Measurements from ENCODE around the gene ZBTB20.
A peak's percentile ranks its signal among the peaks of the same experiment; 100 is the strongest.

The ZBTB20 gene

GRCh38 chr3:114565216-114565615, 581.9 kb downstream of the ZBTB20 start:
- Histone ChIP-seq H3K4me1 (ENCODE audit: control insufficient read depth, insufficient read depth, low read length, unreplicated experiment) (peaks cover 10% of the 10 kb centered on the region), H3K79me2 (ENCODE audit: control insufficient read depth, insufficient read depth, low read length, unreplicated experiment) (no peaks in the 10 kb centered on the region), H3K4me3 (ENCODE audit: low read depth, low read length) (no peak overlapping the region), H3K27ac (ENCODE audit: low read depth, low read length) (no peak overlapping the region), H2AFZ (ENCODE audit: low read length, unreplicated experiment) (no peak overlapping the region), H3K27me3 (ENCODE audit: insufficient read depth, low read length) (no peaks in the 10 kb centered on the region), H3K36me3 (ENCODE audit: insufficient read depth, low read length) (peaks cover 18% of the 10 kb centered on the region; the same call in 1 of the 2 replicates)

- H3K4me1 ChIP-seq (ENCODE audit: control insufficient read depth, insufficient read depth, low read length, unreplicated experiment) = peaks cover 12% of the 10 kb centered on the region
Observed at GRCh38 chr3:114563720-114564119, 583.4 kb downstream of the ZBTB20 start.

GRCh38 chr3:114562557-114562956, 584.5 kb downstream of the ZBTB20 start:
- peaks cover 24% of the 10 kb centered on the region for H3K4me1 ChIP-seq (ENCODE audit: control insufficient read depth, insufficient read depth, low read length, unreplicated experiment)
- H2AFZ ChIP-seq (ENCODE audit: low read length, unreplicated experiment) = no peak overlapping the region
- peaks cover 18% of the 10 kb centered on the region; the same call in 1 of the 2 replicates for H3K36me3 ChIP-seq (ENCODE audit: insufficient read depth, low read length)
- H3K4me3 ChIP-seq (ENCODE audit: low read depth, low read length) = no peak overlapping the region
- H3K27ac ChIP-seq (ENCODE audit: low read depth, low read length) = no peak overlapping the region
- no peaks in the 10 kb centered on the region for H3K79me2 ChIP-seq (ENCODE audit: control insufficient read depth, insufficient read depth, low read length, unreplicated experiment)
- no peaks in the 10 kb centered on the region for H3K27me3 ChIP-seq (ENCODE audit: insufficient read depth, low read length)

More at GRCh38 chr3:114563720-114564119, 583.4 kb downstream of the ZBTB20 start:
- Histone ChIP-seq H2AFZ (ENCODE audit: low read length, unreplicated experiment) (no peak overlapping the region), H3K79me2 (ENCODE audit: control insufficient read depth, insufficient read depth, low read length, unreplicated experiment) (no peaks in the 10 kb centered on the region), H3K36me3 (ENCODE audit: insufficient read depth, low read length) (peaks cover 18% of the 10 kb centered on the region; the same call in 1 of the 2 replicates), H3K27ac (ENCODE audit: low read depth, low read length) (no peak overlapping the region), H3K27me3 (ENCODE audit: insufficient read depth, low read length) (no peaks in the 10 kb centered on the region), H3K4me3 (ENCODE audit: low read depth, low read length) (no peak overlapping the region)

GRCh38 chr3:114558271-114558670, 588.8 kb downstream of the ZBTB20 start:
- Histone ChIP-seq H3K27ac (ENCODE audit: low read depth, low read length) (peak overlapping the region; percentile 68), H3K4me1 (ENCODE audit: control insufficient read depth, insufficient read depth, low read length, unreplicated experiment) (peaks cover 39% of the 10 kb centered on the region), H3K79me2 (ENCODE audit: control insufficient read depth, insufficient read depth, low read length, unreplicated experiment) (no peaks in the 10 kb centered on the region)

GRCh38 chr3:114557791-114558190, 589.3 kb downstream of the ZBTB20 start:
- Histone ChIP-seq H3K27me3 (ENCODE audit: insufficient read depth, low read length) (no peaks in the 10 kb centered on the region), H3K79me2 (ENCODE audit: control insufficient read depth, insufficient read depth, low read length, unreplicated experiment) (no peaks in the 10 kb centered on the region), H3K36me3 (ENCODE audit: insufficient read depth, low read length) (no peaks in the 10 kb centered on the region), H3K4me3 (ENCODE audit: low read depth, low read length) (peak overlapping the region; percentile 9; the same call in 1 of the 2 replicates), H3K4me1 (ENCODE audit: control insufficient read depth, insufficient read depth, low read length, unreplicated experiment) (peaks cover 43% of the 10 kb centered on the region), H2AFZ (ENCODE audit: low read length, unreplicated experiment) (no peak overlapping the region), H3K27ac (ENCODE audit: low read depth, low read length) (peak overlapping the region; percentile 68)

More at GRCh38 chr3:114558271-114558670, 588.8 kb downstream of the ZBTB20 start:
- peaks cover 3% of the 10 kb centered on the region; the same call in 1 of the 2 replicates for H3K36me3 ChIP-seq (ENCODE audit: insufficient read depth, low read length)
- H3K27me3 ChIP-seq (ENCODE audit: insufficient read depth, low read length) = no peaks in the 10 kb centered on the region
- peak overlapping the region; percentile 44 for H2AFZ ChIP-seq (ENCODE audit: low read length, unreplicated experiment)
- H3K4me3 ChIP-seq (ENCODE audit: low read depth, low read length) = peak overlapping the region; percentile 9; the same call in 1 of the 2 replicates

- no peaks in the 10 kb centered on the region for H3K27me3 ChIP-seq (ENCODE audit: insufficient read depth, low read length)
- H3K27ac ChIP-seq (ENCODE audit: low read depth, low read length) = no peak overlapping the region
- no peaks in the 10 kb centered on the region for H3K36me3 ChIP-seq (ENCODE audit: insufficient read depth, low read length)
- H2AFZ ChIP-seq (ENCODE audit: low read length, unreplicated experiment) = no peak overlapping the region
- H3K79me2 ChIP-seq (ENCODE audit: control insufficient read depth, insufficient read depth, low read length, unreplicated experiment) = no peaks in the 10 kb centered on the region
- H3K4me3 ChIP-seq (ENCODE audit: low read depth, low read length) = no peak overlapping the region
- H3K4me1 ChIP-seq (ENCODE audit: control insufficient read depth, insufficient read depth, low read length, unreplicated experiment) = peaks cover 53% of the 10 kb centered on the region
Observed at GRCh38 chr3:114556657-114557213, 590.4 kb downstream of the ZBTB20 start.

GRCh38 chr3:114554731-114555130, 592.4 kb downstream of the ZBTB20 start:
- Histone ChIP-seq H3K27me3 (ENCODE audit: insufficient read depth, low read length) (no peaks in the 10 kb centered on the region), H3K27ac (ENCODE audit: low read depth, low read length) (peak overlapping the region; percentile 3; the same call in 1 of the 2 replicates), H2AFZ (ENCODE audit: low read length, unreplicated experiment) (no peak overlapping the region), H3K36me3 (ENCODE audit: insufficient read depth, low read length) (no peaks in the 10 kb centered on the region), H3K4me3 (ENCODE audit: low read depth, low read length) (no peak overlapping the region), H3K79me2 (ENCODE audit: control insufficient read depth, insufficient read depth, low read length, unreplicated experiment) (peaks cover 5% of the 10 kb centered on the region), H3K4me1 (ENCODE audit: control insufficient read depth, insufficient read depth, low read length, unreplicated experiment) (peaks cover 69% of the 10 kb centered on the region)

GRCh38 chr3:114553949-114554593, 593.0 kb downstream of the ZBTB20 start:
- Histone ChIP-seq H3K4me1 (ENCODE audit: control insufficient read depth, insufficient read depth, low read length, unreplicated experiment) (peaks cover 69% of the 10 kb centered on the region), H3K36me3 (ENCODE audit: insufficient read depth, low read length) (no peaks in the 10 kb centered on the region), H3K4me3 (ENCODE audit: low read depth, low read length) (no peak overlapping the region), H3K79me2 (ENCODE audit: control insufficient read depth, insufficient read depth, low read length, unreplicated experiment) (peaks cover 5% of the 10 kb centered on the region), H2AFZ (ENCODE audit: low read length, unreplicated experiment) (no peak overlapping the region), H3K27ac (ENCODE audit: low read depth, low read length) (peak overlapping the region; percentile 3; the same call in 1 of the 2 replicates), H3K27me3 (ENCODE audit: insufficient read depth, low read length) (no peaks in the 10 kb centered on the region)

- Histone ChIP-seq H3K27ac (ENCODE audit: low read depth, low read length) (peak overlapping the region; percentile 92), H3K4me1 (ENCODE audit: control insufficient read depth, insufficient read depth, low read length, unreplicated experiment) (peaks cover 54% of the 10 kb centered on the region), H3K79me2 (ENCODE audit: control insufficient read depth, insufficient read depth, low read length, unreplicated experiment) (peaks cover 5% of the 10 kb centered on the region), H3K36me3 (ENCODE audit: insufficient read depth, low read length) (no peaks in the 10 kb centered on the region), H3K27me3 (ENCODE audit: insufficient read depth, low read length) (no peaks in the 10 kb centered on the region), H3K4me3 (ENCODE audit: low read depth, low read length) (peak overlapping the region; percentile 17; the same call in 1 of the 2 replicates), H2AFZ (ENCODE audit: low read length, unreplicated experiment) (no peak overlapping the region)
Observed at GRCh38 chr3:114552527-114552812, 594.6 kb downstream of the ZBTB20 start.

- Histone ChIP-seq H3K27me3 (ENCODE audit: insufficient read depth, low read length) (no peaks in the 10 kb centered on the region), H3K4me1 (ENCODE audit: control insufficient read depth, insufficient read depth, low read length, unreplicated experiment) (peaks cover 50% of the 10 kb centered on the region), H3K27ac (ENCODE audit: low read depth, low read length) (peak overlapping the region; percentile 92)
Observed at GRCh38 chr3:114551770-114552526, 595.1 kb downstream of the ZBTB20 start.

More at GRCh38 chr3:114551770-114552526, 595.1 kb downstream of the ZBTB20 start:
- Histone ChIP-seq H3K4me3 (ENCODE audit: low read depth, low read length) (peak overlapping the region; percentile 17; the same call in 1 of the 2 replicates), H3K36me3 (ENCODE audit: insufficient read depth, low read length) (no peaks in the 10 kb centered on the region), H2AFZ (ENCODE audit: low read length, unreplicated experiment) (no peak overlapping the region), H3K79me2 (ENCODE audit: control insufficient read depth, insufficient read depth, low read length, unreplicated experiment) (peaks cover 5% of the 10 kb centered on the region)

Measured in ACC112 (cell line).